Calu3 (cell line): ENCODE data around the gene KRTAP4-8. TPM values are rescaled to one million over a fixed set of nuclear protein-coding genes. Genes with fewer than 3 reads are reported as not detected.
A peak's percentile ranks its signal among the peaks of the same experiment; 100 is the strongest.
"Not testable (repeated sequence)": the region's sequence is repeated elsewhere in the genome, so short reads cannot be mapped to it uniquely, and the experiment has no call there.

ENCODE experiments used
- BruUV-seq: library from RNA; stranded (reverse); fragments of 400-500 nt; replicated peaks from 2 replicates; lab custom pipeline; 2021; lab: Mats Ljungman, UMichigan
- CTCF ChIA-PET: fragments of 300-600 bp; sonication (Branson Sonifier 250); formaldehyde crosslinking; loops from one replicate; lab custom pipeline; 2022; ENCODE audit warnings: antibody characterized with exemption; lab: Charles Lee
- DNase-seq: peaks from one replicate; pipeline ENCODE4 v3.0.0; 2022
- H3K27ac Mint-ChIP-seq: one replicate; pipeline ENCODE4 v1.8.0; 2022; ENCODE audit warnings: mixed read lengths; ENCODE audit not compliant: unreplicated experiment
- H3K27me3 Mint-ChIP-seq: one replicate; pipeline ENCODE4 v1.8.0; 2022; ENCODE audit warnings: mixed read lengths; ENCODE audit not compliant: unreplicated experiment
- H3K36me3 Mint-ChIP-seq: one replicate; pipeline ENCODE4 v1.8.0; 2022; ENCODE audit warnings: mild to moderate bottlenecking, moderate library complexity, mixed read lengths; ENCODE audit not compliant: insufficient read depth, unreplicated experiment
- H3K4me1 Mint-ChIP-seq: one replicate; pipeline ENCODE4 v1.8.0; 2022; ENCODE audit warnings: mild to moderate bottlenecking, low read depth, mixed read lengths; ENCODE audit not compliant: unreplicated experiment
- H3K4me3 Mint-ChIP-seq: one replicate; pipeline ENCODE4 v1.8.0; 2022; ENCODE audit warnings: mild to moderate bottlenecking, low read depth, moderate library complexity, mixed read lengths; ENCODE audit not compliant: unreplicated experiment
- H3K9me3 Mint-ChIP-seq: one replicate; pipeline ENCODE4 v1.8.0; 2022; ENCODE audit warnings: low read depth, mixed read lengths; ENCODE audit not compliant: unreplicated experiment
- intact Hi-C: fragments of 100-400 bp; cut with micrococcal nuclease; formaldehyde crosslinking; loops from one replicate; pipeline ENCODE4 v1.10.0; 2022; ENCODE audit not compliant: unreplicated experiment
- total RNA-seq: library from RNA; stranded (reverse); gene quantifications from 2 replicates; pipeline ENCODE4 v1.2.3, GENCODE V29; 2022
- TF ChIP-seq, protein P1 (sequence below): fragments of 200-600 bp; IDR thresholded peaks from one replicate; pipeline ENCODE4 v1.8.0; 2022; ENCODE audit warnings: antibody characterized with exemption; ENCODE audit not compliant: unreplicated experiment

Gene KRTAP4-8
- total RNA-seq, 1 experiment from 2014 or later: not detected

DNA sequence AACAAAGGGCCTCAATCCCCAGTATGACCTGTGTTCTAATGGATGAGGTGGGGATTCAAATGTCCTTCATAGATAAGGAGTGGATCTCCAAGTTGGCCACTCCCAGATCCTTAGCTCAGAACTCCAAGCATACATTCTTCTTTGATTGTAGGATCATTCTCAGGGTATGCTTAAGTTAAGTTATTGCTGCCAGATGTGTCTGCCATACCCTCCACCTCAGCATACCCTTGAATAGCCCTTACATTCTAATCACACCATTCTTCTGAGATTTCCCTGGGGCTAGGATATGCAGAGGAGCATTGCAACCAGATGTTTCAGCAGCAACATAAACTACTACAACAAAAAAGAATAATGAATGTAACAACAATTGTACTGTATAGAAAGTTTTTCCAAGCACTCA lies 30.7 kb downstream of the KRTAP4-8 start:
- peaks cover 32% of the 10 kb centered on the region for H3K4me1 Mint-ChIP-seq
- no peak for DNase-seq
- intact Hi-C loops: no loop called here
- H3K4me3 Mint-ChIP-seq: no peak overlapping the region
- no peaks in the 10 kb centered on the region for H3K9me3 Mint-ChIP-seq
- H3K27ac Mint-ChIP-seq: no peak overlapping the region
- BruUV-seq: no TSS peak
- no peaks in the 10 kb centered on the region for H3K36me3 Mint-ChIP-seq
- TF ChIP-seq, protein P1, sequence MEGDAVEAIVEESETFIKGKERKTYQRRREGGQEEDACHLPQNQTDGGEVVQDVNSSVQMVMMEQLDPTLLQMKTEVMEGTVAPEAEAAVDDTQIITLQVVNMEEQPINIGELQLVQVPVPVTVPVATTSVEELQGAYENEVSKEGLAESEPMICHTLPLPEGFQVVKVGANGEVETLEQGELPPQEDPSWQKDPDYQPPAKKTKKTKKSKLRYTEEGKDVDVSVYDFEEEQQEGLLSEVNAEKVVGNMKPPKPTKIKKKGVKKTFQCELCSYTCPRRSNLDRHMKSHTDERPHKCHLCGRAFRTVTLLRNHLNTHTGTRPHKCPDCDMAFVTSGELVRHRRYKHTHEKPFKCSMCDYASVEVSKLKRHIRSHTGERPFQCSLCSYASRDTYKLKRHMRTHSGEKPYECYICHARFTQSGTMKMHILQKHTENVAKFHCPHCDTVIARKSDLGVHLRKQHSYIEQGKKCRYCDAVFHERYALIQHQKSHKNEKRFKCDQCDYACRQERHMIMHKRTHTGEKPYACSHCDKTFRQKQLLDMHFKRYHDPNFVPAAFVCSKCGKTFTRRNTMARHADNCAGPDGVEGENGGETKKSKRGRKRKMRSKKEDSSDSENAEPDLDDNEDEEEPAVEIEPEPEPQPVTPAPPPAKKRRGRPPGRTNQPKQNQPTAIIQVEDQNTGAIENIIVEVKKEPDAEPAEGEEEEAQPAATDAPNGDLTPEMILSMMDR: no peak
- CTCF ChIA-PET: interaction anchor here (0.9 kb wide), 1 partner anchor 1446 kb away, joined by 3 read pairs; no protein-coding TSS in a partner anchor
- no peaks in the 10 kb centered on the region for H3K27me3 Mint-ChIP-seq

DNA sequence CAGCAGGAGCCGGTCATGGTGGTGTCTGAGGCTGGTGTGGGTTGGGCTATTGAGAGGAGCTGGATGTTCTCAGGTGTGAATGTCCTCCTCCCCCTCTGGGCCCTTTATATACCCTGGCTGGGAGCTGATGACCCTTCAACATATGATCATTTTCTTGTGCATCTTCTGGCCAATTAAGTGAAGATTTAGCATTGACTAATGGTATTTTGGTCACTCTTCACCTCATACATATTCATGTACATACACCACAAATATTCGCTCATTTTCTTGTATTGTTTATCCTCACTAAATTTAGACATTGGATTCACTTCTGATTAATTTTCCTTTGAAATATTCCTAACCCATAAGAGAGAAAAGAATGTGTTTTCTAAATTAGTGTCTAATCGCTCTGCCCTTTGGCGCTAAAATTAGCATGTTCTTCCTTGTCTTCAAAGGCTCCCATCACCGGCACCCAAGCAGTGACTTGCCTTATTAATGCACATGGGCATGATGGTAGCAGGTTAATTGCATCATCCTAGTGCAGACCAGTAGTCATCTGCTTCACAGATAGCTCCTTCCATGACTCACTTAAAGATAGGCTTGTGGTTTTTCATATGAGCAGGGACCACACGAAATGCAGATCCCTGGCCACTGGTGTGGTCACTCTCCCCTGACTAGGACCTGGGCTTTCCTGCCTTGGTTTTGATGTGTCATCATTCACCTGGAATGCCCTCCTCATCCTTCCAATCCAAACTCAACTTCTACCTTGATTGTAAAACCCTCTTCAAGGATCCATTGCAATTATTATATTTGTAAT lies 31.9 kb downstream of the KRTAP4-8 start, which contains the start of gene KRTAP2-4:
KRTAP2-4 (minus strand) TSS at position 51 of the 796 bp plus-strand sequence; CDS start at position 17, 34 bp downstream.
- Mint-ChIP-seq H3K27me3 (no peaks in the 10 kb centered on the region), H3K4me1 (peaks cover 39% of the 10 kb centered on the region), H3K9me3 (no peaks in the 10 kb centered on the region), H3K27ac (peak within 1 kb of the TSS; percentile 25), H3K36me3 (peaks cover 4% of the 10 kb centered on the region), H3K4me3 (no peak within 1 kb of the TSS)
- CTCF ChIA-PET: interaction anchor here (1.0 kb wide), 1 partner anchor 147 kb away, joined by 6 read pairs; no protein-coding TSS in a partner anchor
- intact Hi-C loops: no loop called here
- no peak for DNase-seq
- BruUV-seq: no TSS peak
- TF ChIP-seq, protein P1: no peak

DNA sequence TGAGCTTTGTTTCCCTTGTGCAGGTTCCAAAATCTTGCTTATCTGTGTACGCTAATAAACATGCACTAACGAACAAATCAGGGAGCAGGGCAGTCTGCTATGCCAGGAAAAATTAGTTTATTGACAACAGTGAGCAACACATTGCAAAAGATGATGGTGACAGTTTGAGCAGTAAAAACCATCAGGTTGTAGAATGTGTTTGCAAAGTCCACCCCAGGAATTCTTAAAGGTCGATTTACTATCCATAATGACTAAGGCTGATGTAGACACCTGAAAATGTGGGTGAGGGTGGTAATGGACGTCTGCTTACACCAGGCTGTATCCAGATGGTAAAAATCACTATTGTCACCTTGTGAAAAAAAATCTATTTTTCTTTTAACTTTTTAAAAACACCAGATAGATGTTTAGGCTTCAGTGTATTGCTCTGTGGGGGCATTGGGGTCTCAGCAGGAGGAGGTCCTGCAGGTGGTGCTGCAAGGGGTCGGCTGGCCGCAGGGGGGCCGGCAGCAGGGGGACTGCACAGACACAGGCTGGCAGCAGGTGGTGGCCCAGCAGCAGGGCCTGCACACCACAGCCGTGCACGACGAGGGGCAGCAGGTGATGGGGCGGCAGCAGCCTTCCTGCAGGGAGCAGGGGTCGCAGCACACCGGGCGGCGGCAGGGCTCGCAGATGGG lies 32.8 kb downstream of the KRTAP4-8 start:
- H3K27ac Mint-ChIP-seq, DNase-seq, BruUV-seq, intact Hi-C loops, H3K36me3 Mint-ChIP-seq, H3K27me3 Mint-ChIP-seq, H3K4me3 Mint-ChIP-seq, H3K9me3 Mint-ChIP-seq: not testable (repeated sequence)
- CTCF ChIA-PET: interaction anchor here (1.2 kb wide), 1 partner anchor 16 kb away, joined by 3 read pairs; no protein-coding TSS in a partner anchor
- H3K4me1 Mint-ChIP-seq: peaks cover 48% of the 10 kb centered on the region

DNA sequence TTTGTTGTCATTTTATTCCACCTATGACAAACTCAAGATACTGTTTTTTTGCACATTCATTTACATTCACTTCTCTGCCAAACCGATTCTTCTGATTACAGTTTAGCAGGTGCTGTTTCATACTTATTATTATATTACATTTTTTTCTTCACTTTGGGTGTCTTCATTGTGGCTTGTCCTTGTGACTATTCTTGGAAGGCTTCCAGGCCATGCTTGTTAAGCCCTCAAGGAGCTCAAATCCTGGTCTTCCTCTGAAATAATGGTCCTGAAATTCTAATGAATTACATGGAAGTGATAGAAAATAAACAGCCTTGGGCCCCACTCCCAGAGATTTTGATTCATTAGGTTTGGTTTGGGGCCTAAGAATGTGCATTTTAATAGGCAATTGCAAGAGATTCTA lies 33.6 kb downstream of the KRTAP4-8 start:
- Mint-ChIP-seq H3K9me3 (no peaks in the 10 kb centered on the region), H3K4me1 (peaks cover 56% of the 10 kb centered on the region), H3K27me3 (no peaks in the 10 kb centered on the region), H3K36me3 (peaks cover 16% of the 10 kb centered on the region), H3K27ac (no peak overlapping the region), H3K4me3 (no peak overlapping the region)
- CTCF ChIA-PET: interaction anchor here (1.2 to 1.3 kb wide), 2 partner anchors 15 to 340 kb away, joined by 3 read pairs; no protein-coding TSS in a partner anchor
- DNase-seq: no peak
- BruUV-seq: no TSS peak
- intact Hi-C loops: loop anchor here (5.0 kb wide), 1 partner anchor 207 kb away; no protein-coding TSS in a partner anchor
- TF ChIP-seq, protein P1: no peak
